NCI-H1694 (cell line): ENCODE results near the gene BAK1.
"Not testable (repeated sequence)": the region's sequence is repeated elsewhere in the genome, so short reads cannot be mapped to it uniquely, and the experiment has no call there.

ENCODE experiments used
- DNase-seq: peaks from one replicate; lab custom pipeline; 2025; lab: John Stamatoyannopoulos, UW

BAK1 gene

DNA sequence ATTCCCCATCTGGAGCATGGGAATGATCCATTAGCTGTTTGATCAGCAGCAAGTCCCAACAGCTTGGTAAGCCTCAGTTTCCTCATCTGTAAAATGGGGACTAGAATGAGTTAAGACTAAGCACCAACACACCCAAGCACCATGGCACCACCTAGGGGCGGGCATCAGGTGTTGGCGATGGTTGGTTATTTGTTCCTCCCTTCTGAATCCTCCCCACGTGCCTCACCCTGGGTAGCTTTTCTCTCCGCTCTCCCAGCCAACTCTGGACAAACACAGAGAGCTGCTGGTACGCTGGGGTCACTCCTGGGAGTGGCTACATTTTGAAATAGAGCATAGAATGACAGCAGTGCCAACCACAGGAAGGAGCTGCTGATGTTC, 27.7 kb upstream of the BAK1 start:
- no peak for DNase-seq

- no peak for DNase-seq
Measured at GRCh38 chr6:33607126-33607783, 27.2 kb upstream of the BAK1 start.

DNA sequence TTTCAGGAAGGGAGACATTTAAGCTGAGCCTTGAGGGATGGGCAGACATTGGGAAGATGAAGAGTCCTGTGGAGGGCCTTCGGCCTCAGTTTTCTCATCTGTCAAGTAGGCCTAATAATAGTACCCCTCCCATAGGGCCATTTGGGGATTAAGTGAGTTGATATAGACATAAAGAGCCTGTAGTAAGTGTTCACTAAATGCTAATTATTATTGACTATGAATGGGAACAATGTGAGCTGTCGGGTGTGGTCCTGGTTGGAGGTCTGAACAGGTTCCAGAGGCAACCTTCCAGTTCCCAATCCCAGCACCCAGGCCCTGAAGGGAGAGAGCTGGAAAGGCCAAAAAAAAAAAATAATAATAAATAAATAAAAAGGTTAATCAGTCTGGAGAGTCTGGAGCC, 26.6 kb upstream of the BAK1 start:
- no peak for DNase-seq

DNA sequence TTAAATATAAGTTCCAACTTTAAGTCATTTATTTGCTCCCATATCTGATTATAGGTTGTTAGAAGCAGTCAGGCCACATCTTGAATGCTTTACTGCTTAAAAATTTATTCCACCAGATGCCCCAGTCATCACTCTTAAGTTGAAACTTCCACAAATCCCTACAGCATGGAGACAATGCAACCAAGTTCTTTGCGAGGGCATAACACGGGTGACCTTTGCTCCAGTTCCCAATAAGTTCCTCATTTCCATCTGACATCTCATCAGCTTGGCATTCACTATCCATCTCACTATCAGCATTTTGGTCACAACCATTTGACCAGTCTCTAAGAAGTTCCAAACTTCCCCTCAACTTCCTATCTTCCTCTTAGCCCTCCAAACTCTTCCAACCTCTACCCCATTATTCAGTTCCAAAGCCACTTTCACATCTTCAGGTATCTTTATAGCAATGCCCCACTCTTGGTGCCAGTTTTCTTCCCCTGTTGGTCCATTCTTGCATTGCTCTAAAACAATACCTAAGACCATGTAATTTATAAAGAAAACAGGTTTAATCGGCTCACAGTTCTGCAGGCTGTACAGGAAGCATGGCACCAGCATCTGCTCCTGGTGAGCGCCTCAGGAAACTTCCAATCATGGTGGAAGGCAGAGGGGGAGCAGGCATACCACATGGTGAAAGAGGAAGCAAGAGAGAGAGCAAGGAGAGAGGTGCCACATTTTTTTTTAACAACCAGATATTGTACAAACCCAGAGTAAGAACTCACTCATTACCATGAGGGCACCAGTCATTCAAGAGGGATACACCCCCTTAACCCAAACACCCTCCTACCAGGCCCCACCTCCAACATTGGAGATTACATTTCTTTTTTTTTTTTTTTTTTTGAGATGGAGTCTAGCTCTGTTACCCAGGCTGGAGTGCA, 25.1 kb upstream of the BAK1 start:
- no peak for DNase-seq

- DNase-seq: no peak
Measured at GRCh38 chr6:33602180-33602579, 22.1 kb upstream of the BAK1 start.

DNA sequence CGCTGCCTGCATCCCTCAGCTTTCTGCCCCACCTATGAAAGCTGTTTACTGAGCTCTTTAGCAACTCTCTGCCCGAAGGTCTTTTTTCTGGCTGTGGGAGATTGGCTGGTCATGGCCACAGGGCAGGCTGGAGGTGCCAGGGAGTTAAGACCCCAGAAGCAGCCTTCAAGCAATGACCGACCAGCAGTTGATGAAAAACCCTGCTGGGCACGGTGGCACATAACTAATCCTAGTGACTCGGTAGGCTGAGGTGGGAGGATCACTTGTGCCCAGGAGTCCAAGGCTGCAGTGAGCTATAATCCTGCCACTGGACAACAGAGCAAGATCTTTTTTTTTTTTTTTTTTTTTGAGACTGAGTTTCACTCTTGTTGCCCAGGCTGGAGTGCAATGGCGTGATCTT, 20.7 kb upstream of the BAK1 start:
- no peak for DNase-seq

GRCh38 chr6:33599413-33599938, 19.4 kb upstream of the BAK1 start:
- DNase-seq: no peak

DNA sequence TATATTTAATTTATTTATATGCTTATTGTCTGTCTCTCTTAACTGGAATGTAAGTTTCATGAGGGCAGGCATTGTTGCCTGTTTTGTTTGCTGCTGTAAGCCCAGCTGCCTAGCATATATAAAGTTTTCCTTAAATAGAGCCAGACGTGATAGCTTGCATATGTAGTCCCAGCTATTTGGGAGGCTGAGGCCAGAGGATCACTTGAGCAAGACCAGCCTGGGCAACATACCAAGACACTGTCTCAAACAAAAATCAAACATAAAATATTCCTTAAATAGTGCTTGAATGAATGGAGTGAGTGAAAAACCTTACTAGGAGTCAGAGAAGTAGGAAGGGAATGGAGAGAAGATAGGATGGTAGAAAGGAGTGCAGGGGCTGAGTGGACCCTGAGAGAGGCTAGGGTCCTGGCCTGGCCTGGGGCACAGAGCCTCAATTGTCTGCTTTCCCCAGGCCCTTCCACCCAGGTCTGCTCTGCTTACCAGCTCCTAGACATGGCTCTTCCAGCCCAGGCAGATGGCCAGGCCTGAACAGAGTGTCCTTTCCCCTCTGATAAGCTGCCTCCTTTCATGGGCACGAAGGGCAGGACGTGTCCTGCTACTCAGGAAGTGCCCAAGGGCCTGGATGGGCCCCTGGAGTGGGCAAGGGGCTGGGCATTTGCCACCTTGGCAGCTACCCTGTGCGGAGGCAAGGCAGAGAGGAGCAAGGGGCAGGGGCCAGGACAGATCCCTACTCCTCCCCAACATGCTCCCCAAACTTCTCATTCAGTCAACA, 17.7 kb upstream of the BAK1 start:
- DNase-seq: no peak

- not testable (repeated sequence) for DNase-seq
Measured at GRCh38 chr6:33596894-33597293, 16.8 kb upstream of the BAK1 start.

DNA sequence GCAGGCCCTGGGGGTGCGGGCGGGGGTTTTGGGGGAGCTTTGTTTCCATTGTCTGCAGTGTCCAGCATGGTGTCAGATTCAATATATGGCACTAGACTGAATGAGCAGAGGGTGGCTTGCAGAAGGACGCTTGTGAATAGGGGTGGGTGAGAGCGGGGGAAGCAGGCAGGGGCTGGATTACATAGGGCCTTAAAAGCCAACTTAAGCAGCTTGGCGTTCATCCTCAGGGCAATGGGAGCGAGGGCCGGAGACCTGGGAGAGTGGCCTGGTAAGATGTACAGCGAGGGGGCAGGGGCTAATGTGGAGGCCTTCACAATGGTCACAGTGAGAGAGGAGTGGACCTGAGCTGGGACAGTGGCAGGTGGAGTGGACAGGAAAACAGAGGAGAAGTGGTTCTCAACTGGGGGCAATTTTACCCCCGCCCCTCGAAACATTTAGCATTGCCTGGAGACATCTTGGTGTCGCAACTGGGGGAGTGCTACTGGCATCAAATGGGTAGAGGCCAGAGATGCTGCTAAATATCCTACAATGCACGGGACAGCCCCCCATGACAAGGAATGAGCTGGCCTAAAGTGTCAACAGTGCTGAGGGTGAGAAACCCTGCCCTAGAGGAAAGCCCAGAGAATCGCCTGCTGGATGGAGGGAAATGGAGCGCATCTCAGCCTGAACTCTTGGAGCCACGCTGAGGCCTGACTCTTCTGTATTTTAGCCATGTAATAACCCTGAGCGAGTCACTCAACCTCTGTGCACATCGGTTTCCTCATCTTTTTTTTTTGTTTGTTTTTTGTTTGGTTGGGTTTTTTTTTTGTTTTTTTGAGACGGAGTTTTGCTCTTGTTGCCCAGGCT, 15.1 kb upstream of the BAK1 start:
- DNase-seq: no peak

- no peak for DNase-seq
Measured at GRCh38 chr6:33593414-33593727, 13.3 kb upstream of the BAK1 start.

DNA sequence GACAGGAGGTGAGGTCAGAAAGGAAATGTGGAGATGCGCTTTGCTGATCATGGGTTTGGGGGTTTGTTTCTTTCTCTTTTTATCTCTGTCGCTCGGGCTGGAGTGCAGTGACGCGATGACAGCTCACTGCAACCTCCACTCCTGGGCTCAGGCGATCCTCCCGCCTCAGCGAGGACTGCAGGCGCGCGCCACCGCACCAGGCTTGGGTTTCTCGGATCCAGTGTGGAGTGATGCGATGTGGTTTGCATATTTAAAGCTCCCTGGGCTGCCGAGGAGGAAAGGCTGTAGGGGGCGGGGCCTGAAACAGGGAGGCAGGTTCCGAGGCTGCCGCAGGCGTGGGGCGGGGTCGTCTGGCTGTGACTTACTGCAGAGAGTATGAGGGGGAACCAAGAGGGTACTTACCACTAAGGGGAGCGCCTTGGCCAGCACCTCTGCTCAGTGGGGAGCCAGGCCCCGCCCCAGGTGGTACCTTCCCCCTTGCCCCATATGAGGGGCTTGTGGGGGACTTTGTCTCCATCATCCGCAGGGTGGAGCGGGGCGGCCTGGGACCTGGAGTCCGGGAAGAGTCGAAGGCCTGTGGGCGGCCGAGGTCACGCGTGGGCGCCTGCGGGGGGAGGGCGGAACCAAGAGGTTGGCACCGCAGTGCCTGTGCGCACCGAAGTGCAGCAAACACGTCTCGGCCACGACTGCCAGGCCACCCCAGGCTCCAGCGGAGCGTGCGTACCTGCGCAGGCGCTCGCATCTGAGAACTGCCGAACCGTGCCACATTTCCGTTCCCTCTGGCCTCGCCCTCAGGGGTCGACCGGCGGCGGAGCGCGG, 12.7 kb upstream of the BAK1 start:
- DNase-seq: no peak

GRCh38 chr6:33592280-33592594, 12.2 kb upstream of the BAK1 start:
- DNase-seq: no peak

DNA sequence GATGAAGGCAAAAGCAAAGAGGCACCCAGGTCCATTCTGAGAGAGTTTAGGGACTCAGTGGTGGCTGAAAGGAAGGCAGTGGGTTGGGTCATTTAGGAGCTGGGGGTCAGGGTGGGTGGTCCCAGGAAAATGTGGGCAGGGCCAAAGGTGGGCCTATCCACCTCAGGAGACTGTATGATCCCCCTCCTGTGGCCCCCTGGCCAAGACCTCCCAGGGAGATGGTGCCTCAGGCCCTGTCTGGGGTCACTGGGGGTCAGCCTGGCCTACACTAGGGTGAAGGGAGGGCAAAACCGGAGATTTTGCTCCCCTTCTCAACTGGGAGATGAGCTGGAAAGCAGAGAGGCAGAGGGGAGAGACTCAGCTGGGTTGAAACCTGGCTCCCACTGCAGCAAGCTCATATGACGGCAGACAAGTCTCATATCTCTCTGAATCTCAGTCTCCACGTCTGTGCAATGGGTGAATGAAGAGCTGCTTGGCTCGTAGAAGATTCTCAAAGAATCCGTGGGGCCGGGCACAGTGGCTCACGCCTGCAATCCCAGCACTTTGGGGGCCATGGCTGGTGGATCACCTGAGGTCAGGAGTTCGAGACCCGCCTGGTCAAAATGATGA, 11.5 kb upstream of the BAK1 start:
- no peak for DNase-seq

GRCh38 chr6:33590531-33591198, 10.6 kb upstream of the BAK1 start:
- no peak for DNase-seq

DNA sequence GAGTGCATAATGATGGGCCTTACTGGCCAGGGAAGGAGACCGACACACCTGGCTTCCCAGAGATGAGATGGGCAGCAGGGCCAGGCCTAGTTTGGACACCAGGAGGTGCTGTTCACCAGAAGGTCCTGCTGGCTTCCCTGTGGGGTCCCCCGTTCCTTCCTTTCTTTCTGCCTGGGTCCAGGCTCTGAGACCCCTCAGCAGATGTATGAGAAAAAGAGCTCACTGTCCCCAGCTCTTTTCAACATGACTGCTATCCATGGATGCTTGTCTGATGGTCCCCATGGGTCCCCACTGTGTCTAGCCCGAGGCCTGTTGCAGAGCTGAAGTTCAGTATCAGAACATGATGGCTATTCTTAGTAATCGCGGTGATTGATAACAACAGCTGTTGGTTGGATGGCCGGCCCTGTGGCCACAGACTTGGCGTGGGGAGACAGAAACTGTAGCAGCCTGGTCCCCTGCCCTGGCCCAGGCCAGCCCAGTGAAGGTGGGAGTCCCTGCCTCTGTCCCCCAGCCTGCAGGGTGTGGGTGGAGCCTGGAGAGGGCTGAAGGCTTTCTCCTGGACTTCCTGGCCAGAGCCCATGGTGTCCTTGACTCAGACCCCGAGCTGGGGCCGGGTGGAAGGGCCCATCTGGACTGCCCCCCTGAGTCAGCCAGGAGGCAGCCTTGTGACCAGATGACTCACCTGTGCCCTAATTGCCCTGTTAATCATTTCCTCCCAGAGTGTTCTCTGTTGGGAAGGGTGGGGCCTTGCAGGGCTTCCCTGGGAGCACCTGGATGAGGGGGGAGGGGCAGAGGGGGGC, 9.9 kb upstream of the BAK1 start:
- peak; percentile 31 for DNase-seq

GRCh38 chr6:33589392-33589730, 9.3 kb upstream of the BAK1 start:
- DNase-seq: no peak

GRCh38 chr6:33588894-33589293, 8.8 kb upstream of the BAK1 start:
- DNase-seq: no peak

DNA sequence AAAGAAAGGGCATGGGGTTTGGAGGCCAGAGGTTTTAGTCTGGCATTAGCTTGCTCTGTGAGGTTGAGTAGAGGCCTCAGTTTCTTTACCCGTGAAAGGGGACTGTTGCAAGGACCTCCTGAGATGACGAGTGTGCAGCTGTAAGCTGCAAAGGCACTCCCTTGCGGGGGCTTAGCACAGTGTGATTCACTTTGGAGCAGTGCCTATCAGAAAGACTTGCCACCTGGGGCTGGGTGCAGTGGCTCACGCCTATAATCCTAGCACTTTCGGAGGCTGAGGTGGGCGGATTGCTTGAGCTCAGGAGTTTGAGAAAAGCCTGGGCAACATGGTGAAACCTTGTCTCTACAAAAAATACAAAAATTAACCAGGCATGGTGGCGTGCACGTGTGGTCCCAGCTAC, 7.5 kb upstream of the BAK1 start:
- no peak for DNase-seq
